ENCODE results near the gene DCLK1.
A peak's percentile ranks its signal among the peaks of the same experiment; 100 is the strongest.

Gene DCLK1

GRCh38 chr13:35936246-35936978, 194.8 kb downstream of the DCLK1 start:
- DNase-seq: no peak

- DNase-seq: no peak
Measured at GRCh38 chr13:35930665-35931631, 200.2 kb downstream of the DCLK1 start.

GRCh38 chr13:35927567-35928021, 203.6 kb downstream of the DCLK1 start:
- peak; percentile 50 for DNase-seq

- DNase-seq: no peak
Measured at GRCh38 chr13:35926859-35927530, 204.2 kb downstream of the DCLK1 start.

GRCh38 chr13:35925669-35926068, 205.5 kb downstream of the DCLK1 start:
- DNase-seq: no peak

GRCh38 chr13:35923347-35923746, 207.8 kb downstream of the DCLK1 start:
- peak; percentile 15 for DNase-seq

- DNase-seq: no peak
Measured at GRCh38 chr13:35920816-35921215, 210.4 kb downstream of the DCLK1 start.

GRCh38 chr13:35917942-35918645, 213.1 kb downstream of the DCLK1 start:
- DNase-seq: peak; percentile 21

GRCh38 chr13:35917252-35917941, 213.8 kb downstream of the DCLK1 start:
- no peak for DNase-seq

GRCh38 chr13:35916146-35916545, 215.0 kb downstream of the DCLK1 start:
- DNase-seq: no peak

- no peak for DNase-seq
Measured at GRCh38 chr13:35914662-35915061, 216.5 kb downstream of the DCLK1 start.

GRCh38 chr13:35912841-35913240, 218.3 kb downstream of the DCLK1 start:
- no peak for DNase-seq

GRCh38 chr13:35909837-35910540, 221.2 kb downstream of the DCLK1 start:
- no peak for DNase-seq

- DNase-seq: no peak
Measured at GRCh38 chr13:35909091-35909490, 222.1 kb downstream of the DCLK1 start.

GRCh38 chr13:35908226-35908625, 223.0 kb downstream of the DCLK1 start:
- DNase-seq: no peak

GRCh38 chr13:35906636-35907035, 224.5 kb downstream of the DCLK1 start:
- DNase-seq: no peak

GRCh38 chr13:35903075-35903474, 228.1 kb downstream of the DCLK1 start:
- DNase-seq: no peak

GRCh38 chr13:35898041-35898440, 233.1 kb downstream of the DCLK1 start:
- no peak for DNase-seq

GRCh38 chr13:35894636-35895035, 236.5 kb downstream of the DCLK1 start:
- no peak for DNase-seq

GRCh38 chr13:35892837-35893814, 238.1 kb downstream of the DCLK1 start:
- no peak for DNase-seq
